ENCODE data around the gene SELENOV.

- TF ChIP-seq POLR2AphosphoS5 (IDR thresholded peaks at IDR 0.05) (no peak), CTCF (IDR thresholded peaks at IDR 0.05) (no peak)
Measured at GRCh38 chr19:39481229-39481545, 33.8 kb upstream of the SELENOV start.
